ENCODE measurements around the gene NCR2.
A peak's percentile ranks its signal among the peaks of the same experiment; 100 is the strongest.

Gene NCR2

GRCh38 chr6:41335296-41335695, at the start of gene NCR2:
Gene NCR2, plus strand, starts transcription at chr6:41335608. Its CDS starts 269 bp downstream, at chr6:41335877.
- DNase-seq = no peak

- no peak for DNase-seq
Measured at GRCh38 chr6:41286544-41287346, 48.7 kb upstream of the NCR2 start, which contains the start of gene TREM1. Gene TREM1, minus strand, starts transcription at chr6:41286682. Its CDS starts 27 bp downstream, at chr6:41286655.

- DNase-seq = peak; percentile 30
Measured at GRCh38 chr6:41288030-41288753, 47.2 kb upstream of the NCR2 start.

- DNase-seq = no peak
Measured at GRCh38 chr6:41288754-41289129, 46.7 kb upstream of the NCR2 start.

GRCh38 chr6:41289815-41290214, 45.6 kb upstream of the NCR2 start:
- DNase-seq = no peak

- DNase-seq = no peak
Measured at GRCh38 chr6:41291717-41292116, 43.7 kb upstream of the NCR2 start.

GRCh38 chr6:41294214-41294872, 41.1 kb upstream of the NCR2 start:
- peak; percentile 22 for DNase-seq

GRCh38 chr6:41297248-41297647, 38.2 kb upstream of the NCR2 start:
- peak; percentile 26 for DNase-seq

GRCh38 chr6:41298785-41299502, 36.5 kb upstream of the NCR2 start:
- DNase-seq = peak; percentile 66

GRCh38 chr6:41302638-41303037, 32.8 kb upstream of the NCR2 start:
- no peak for DNase-seq

- peak; percentile 52 for DNase-seq
Measured at GRCh38 chr6:41306187-41306854, 29.1 kb upstream of the NCR2 start.

GRCh38 chr6:41315203-41315602, 20.2 kb upstream of the NCR2 start:
- no peak for DNase-seq

GRCh38 chr6:41315943-41316620, 19.3 kb upstream of the NCR2 start:
- no peak for DNase-seq

- no peak for DNase-seq
Measured at GRCh38 chr6:41318261-41318653, 17.2 kb upstream of the NCR2 start.

- peak; percentile 91 for DNase-seq
Measured at GRCh38 chr6:41318654-41319565, 16.5 kb upstream of the NCR2 start.

GRCh38 chr6:41321183-41321582, 14.2 kb upstream of the NCR2 start:
- no peak for DNase-seq

- DNase-seq = no peak
Measured at GRCh38 chr6:41325446-41326066, 9.9 kb upstream of the NCR2 start.

- no peak for DNase-seq
Measured at GRCh38 chr6:41326092-41326491, 9.3 kb upstream of the NCR2 start.

GRCh38 chr6:41327177-41327576, 8.2 kb upstream of the NCR2 start:
- no peak for DNase-seq

All from activated CD4-positive, alpha-beta T cell treated with anti-CD3 and anti-CD28 coated beads, Interleukin-10, Interleukin-2, amounts not matched to agents 100 ng/mL and 50 ng/mL, durations not matched to agents 16 hours and 8 hours (primary cell).